GM23338 (cell line): Measurements from ENCODE around the gene TENM4. TPM values are rescaled to one million over a fixed set of nuclear protein-coding genes. Genes with fewer than 3 reads are reported as not detected.
"Not testable (repeated sequence)": the region's sequence is repeated elsewhere in the genome, so short reads cannot be mapped to it uniquely, and the experiment has no call there.

Source experiments
- ATAC-seq: fragments of 200-7000 bp; cut with Tn5 transposase; 3 replicates; pipeline ENCODE4 v1.9.1; 2020
- DNase-seq: peaks from one replicate; pipeline ENCODE4 v3.0.0-alpha.2; 2015; ENCODE audit warnings: low spot score
- H2AFZ ChIP-seq: fragments of 200-600 bp; sonication (generic); 2 replicates; pipeline ENCODE4 v1.8.0; 2016; ENCODE audit warnings: antibody characterized with exemption, mild to moderate bottlenecking, moderate library complexity
- H3F3A ChIP-seq: fragments of 200-600 bp; sonication (generic); replicated peaks from 2 replicates; pipeline ENCODE4 v1.8.0; 2017; ENCODE audit warnings: antibody characterized with exemption, mixed run types, low read depth
- H3K27ac ChIP-seq: fragments of 200-600 bp; sonication (generic); 2 replicates; pipeline ENCODE4 v1.6.1; 2016; ENCODE audit warnings: low read depth
- H3K27me3 ChIP-seq: fragments of 200-600 bp; sonication (generic); 2 replicates; pipeline ENCODE4 v1.8.0; 2016; ENCODE audit warnings: mild to moderate bottlenecking, mixed run types, moderate library complexity; ENCODE audit not compliant: insufficient read depth
- H3K36me3 ChIP-seq: fragments of 200-600 bp; sonication (generic); 2 replicates; pipeline ENCODE4 v1.8.0; 2016; ENCODE audit warnings: mild to moderate bottlenecking; ENCODE audit not compliant: insufficient read depth
- H3K4me1 ChIP-seq: fragments of 200-600 bp; sonication (generic); 2 replicates; pipeline ENCODE4 v1.8.0; 2016; ENCODE audit warnings: mild to moderate bottlenecking, moderate library complexity; ENCODE audit not compliant: insufficient read depth
- H3K4me2 ChIP-seq: fragments of 200-600 bp; sonication (generic); 2 replicates; pipeline ENCODE4 v1.7.1; 2017; ENCODE audit warnings: mixed run types
- H3K4me3 ChIP-seq: fragments of 200-600 bp; sonication (generic); 2 replicates; pipeline ENCODE4 v1.6.1; 2016; ENCODE audit warnings: mixed run types
- H3K79me2 ChIP-seq: fragments of 200-600 bp; sonication (generic); replicated peaks from 2 replicates; pipeline ENCODE4 v1.8.0; 2017; ENCODE audit warnings: mild to moderate bottlenecking; ENCODE audit not compliant: insufficient read depth
- H3K9me2 ChIP-seq: fragments of 200-600 bp; sonication (generic); 2 replicates; pipeline ENCODE4 v1.8.0; 2017; ENCODE audit not compliant: insufficient read depth
- H4K20me1 ChIP-seq: fragments of 200-600 bp; sonication (generic); replicated peaks from 2 replicates; pipeline ENCODE4 v1.8.0; 2017; ENCODE audit warnings: mild to moderate bottlenecking; ENCODE audit not compliant: insufficient read depth
- H3K27ac Mint-ChIP-seq: 2 replicates; pipeline ENCODE4 v1.8.0; 2020; ENCODE audit warnings: inconsistent platforms, mild to moderate bottlenecking, moderate library complexity, mixed read lengths
- H3K27me3 Mint-ChIP-seq: 3 replicates; pipeline ENCODE4 v1.8.0; 2022; ENCODE audit warnings: low read depth, mild to moderate bottlenecking, moderate library complexity, mixed read lengths, inconsistent platforms; ENCODE audit not compliant: insufficient read depth, poor library complexity
- H3K36me3 Mint-ChIP-seq: 3 replicates; pipeline ENCODE4 v1.8.0; 2021; ENCODE audit warnings: low read depth, mild to moderate bottlenecking, inconsistent platforms, moderate library complexity, mixed read lengths
- H3K4me1 Mint-ChIP-seq: 3 replicates; pipeline ENCODE4 v1.8.0; 2020; ENCODE audit warnings: mild to moderate bottlenecking, inconsistent platforms, mixed read lengths
- H3K4me3 Mint-ChIP-seq: 3 replicates; pipeline ENCODE4 v1.8.0; 2021; ENCODE audit warnings: moderate library complexity, mild to moderate bottlenecking, inconsistent platforms, mixed read lengths
- H3K9me3 Mint-ChIP-seq: 3 replicates; pipeline ENCODE4 v1.8.0; 2020; ENCODE audit warnings: moderate library complexity, mild to moderate bottlenecking, inconsistent platforms, mixed read lengths
- POLR2AphosphoS5 ChIP-seq: IDR thresholded peaks from 2 replicates; pipeline ENCODE4 v1.6.1; 2016; ENCODE audit warnings: antibody characterized with exemption, low read depth
- REST ChIP-seq: IDR thresholded peaks from one replicate; pipeline ENCODE4 v1.6.1; 2018; ENCODE audit warnings: antibody characterized with exemption; ENCODE audit not compliant: unreplicated experiment
- STAT1 ChIP-seq: IDR thresholded peaks from one replicate; pipeline ENCODE4 v1.6.1; 2016; ENCODE audit warnings: antibody characterized with exemption; ENCODE audit not compliant: unreplicated experiment
- polyA plus RNA-seq: library from polyadenylated mRNA; unstranded; fragments of >200 nt; fragmentation: Nextera tagmentation; extraction: Ambion mirVana; gene quantifications from 2 replicates; pipeline ENCODE4 v1.2.1, GENCODE V29; 2016
- total RNA-seq: library from RNA; depleted of rRNA; stranded (reverse); fragments of >200 nt; shearing (Covaris generic); gene quantifications from 2 replicates; pipeline ENCODE4 v1.2.3, GENCODE V29; 2014
- TF ChIP-seq, protein P1 (sequence below): fragments of 250-450 bp; sonication (Bioruptor Pico); IDR thresholded peaks from 2 replicates; pipeline ENCODE4 v1.5.0; 2020; ENCODE audit warnings: mild to moderate bottlenecking, moderate library complexity

TENM4 gene
- total and polyA plus RNA-seq, 2 experiments from 2014 or later = 7.3 TPM

GRCh38 chr11:78978831-78979230 lies 462.0 kb downstream of the TENM4 start:
- ATAC-seq (no peak), DNase-seq (no peak)
- peaks cover 10% of the 10 kb centered on the region for H3K4me1 ChIP-seq
- Mint-ChIP-seq H3K4me1 (peaks cover 5% of the 10 kb centered on the region), H3K27me3 (peaks cover 2% of the 10 kb centered on the region), H3K4me3 (no peak overlapping the region), H3K9me3 (no peaks in the 10 kb centered on the region; the same call in 2 of the 3 replicates), H3K27ac (no peak overlapping the region), H3K36me3 (no peaks in the 10 kb centered on the region; the same call in 2 of the 3 replicates)
- no peaks in the 10 kb centered on the region for H3K27me3 ChIP-seq
- no peaks in the 10 kb centered on the region for H3K79me2 ChIP-seq
- H3K4me2 ChIP-seq = no peak overlapping the region
- no peak overlapping the region for H2AFZ ChIP-seq
- no peaks in the 10 kb centered on the region for H3K36me3 ChIP-seq
- H3K4me3 ChIP-seq = no peak overlapping the region
- no peak for TF ChIP-seq POLR2AphosphoS5
- TF ChIP-seq STAT1 = no peak
- H3K27ac ChIP-seq = no peak overlapping the region
- peaks cover 3% of the 10 kb centered on the region; the same call in 1 of the 2 replicates for H4K20me1 ChIP-seq
- H3K9me2 ChIP-seq = no peaks in the 10 kb centered on the region
- H3F3A ChIP-seq = no peaks in the 10 kb centered on the region

DNA sequence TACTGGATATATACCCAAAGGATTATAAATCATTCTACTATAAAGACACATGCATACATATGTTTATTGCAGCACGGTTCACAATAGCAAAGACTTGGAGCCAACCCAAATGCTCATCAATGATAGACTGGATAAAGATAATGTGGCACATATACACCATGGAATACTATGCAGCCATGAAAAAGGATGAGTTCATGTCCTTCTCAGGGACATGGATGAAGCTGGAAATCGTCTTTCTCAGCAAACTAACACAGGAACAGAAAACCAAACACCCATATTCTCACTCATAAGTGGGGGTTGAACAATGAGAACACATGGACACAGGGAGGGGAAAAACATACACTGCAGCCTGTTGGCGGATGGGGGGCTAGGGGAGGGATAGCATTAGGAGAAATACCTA lies 463.0 kb downstream of the TENM4 start:
- not testable (repeated sequence) for H3K4me3 ChIP-seq, H4K20me1 ChIP-seq, H3K4me3 Mint-ChIP-seq, H3K79me2 ChIP-seq, ATAC-seq, H3K36me3 ChIP-seq, H3F3A ChIP-seq, H3K36me3 Mint-ChIP-seq, H3K4me2 ChIP-seq, H3K9me2 ChIP-seq, DNase-seq, H3K27me3 Mint-ChIP-seq, H3K9me3 Mint-ChIP-seq, H3K27ac ChIP-seq, H2AFZ ChIP-seq, H3K27me3 ChIP-seq, H3K27ac Mint-ChIP-seq
- peaks cover 18% of the 10 kb centered on the region for H3K4me1 ChIP-seq
- peaks cover 10% of the 10 kb centered on the region for H3K4me1 Mint-ChIP-seq

GRCh38 chr11:78977009-78977408 lies 463.8 kb downstream of the TENM4 start:
- H3K4me3 Mint-ChIP-seq = no peak overlapping the region

More at GRCh38 chr11:78977009-78977408, 463.8 kb downstream of the TENM4 start:
- DNase-seq (no peak), ATAC-seq (no peak)
- no peak overlapping the region for H2AFZ ChIP-seq
- no peaks in the 10 kb centered on the region for H3K36me3 ChIP-seq
- no peaks in the 10 kb centered on the region; the same call in 2 of the 3 replicates for H3K36me3 Mint-ChIP-seq
- H3K4me3 ChIP-seq = no peak overlapping the region
- TF ChIP-seq, protein P1, sequence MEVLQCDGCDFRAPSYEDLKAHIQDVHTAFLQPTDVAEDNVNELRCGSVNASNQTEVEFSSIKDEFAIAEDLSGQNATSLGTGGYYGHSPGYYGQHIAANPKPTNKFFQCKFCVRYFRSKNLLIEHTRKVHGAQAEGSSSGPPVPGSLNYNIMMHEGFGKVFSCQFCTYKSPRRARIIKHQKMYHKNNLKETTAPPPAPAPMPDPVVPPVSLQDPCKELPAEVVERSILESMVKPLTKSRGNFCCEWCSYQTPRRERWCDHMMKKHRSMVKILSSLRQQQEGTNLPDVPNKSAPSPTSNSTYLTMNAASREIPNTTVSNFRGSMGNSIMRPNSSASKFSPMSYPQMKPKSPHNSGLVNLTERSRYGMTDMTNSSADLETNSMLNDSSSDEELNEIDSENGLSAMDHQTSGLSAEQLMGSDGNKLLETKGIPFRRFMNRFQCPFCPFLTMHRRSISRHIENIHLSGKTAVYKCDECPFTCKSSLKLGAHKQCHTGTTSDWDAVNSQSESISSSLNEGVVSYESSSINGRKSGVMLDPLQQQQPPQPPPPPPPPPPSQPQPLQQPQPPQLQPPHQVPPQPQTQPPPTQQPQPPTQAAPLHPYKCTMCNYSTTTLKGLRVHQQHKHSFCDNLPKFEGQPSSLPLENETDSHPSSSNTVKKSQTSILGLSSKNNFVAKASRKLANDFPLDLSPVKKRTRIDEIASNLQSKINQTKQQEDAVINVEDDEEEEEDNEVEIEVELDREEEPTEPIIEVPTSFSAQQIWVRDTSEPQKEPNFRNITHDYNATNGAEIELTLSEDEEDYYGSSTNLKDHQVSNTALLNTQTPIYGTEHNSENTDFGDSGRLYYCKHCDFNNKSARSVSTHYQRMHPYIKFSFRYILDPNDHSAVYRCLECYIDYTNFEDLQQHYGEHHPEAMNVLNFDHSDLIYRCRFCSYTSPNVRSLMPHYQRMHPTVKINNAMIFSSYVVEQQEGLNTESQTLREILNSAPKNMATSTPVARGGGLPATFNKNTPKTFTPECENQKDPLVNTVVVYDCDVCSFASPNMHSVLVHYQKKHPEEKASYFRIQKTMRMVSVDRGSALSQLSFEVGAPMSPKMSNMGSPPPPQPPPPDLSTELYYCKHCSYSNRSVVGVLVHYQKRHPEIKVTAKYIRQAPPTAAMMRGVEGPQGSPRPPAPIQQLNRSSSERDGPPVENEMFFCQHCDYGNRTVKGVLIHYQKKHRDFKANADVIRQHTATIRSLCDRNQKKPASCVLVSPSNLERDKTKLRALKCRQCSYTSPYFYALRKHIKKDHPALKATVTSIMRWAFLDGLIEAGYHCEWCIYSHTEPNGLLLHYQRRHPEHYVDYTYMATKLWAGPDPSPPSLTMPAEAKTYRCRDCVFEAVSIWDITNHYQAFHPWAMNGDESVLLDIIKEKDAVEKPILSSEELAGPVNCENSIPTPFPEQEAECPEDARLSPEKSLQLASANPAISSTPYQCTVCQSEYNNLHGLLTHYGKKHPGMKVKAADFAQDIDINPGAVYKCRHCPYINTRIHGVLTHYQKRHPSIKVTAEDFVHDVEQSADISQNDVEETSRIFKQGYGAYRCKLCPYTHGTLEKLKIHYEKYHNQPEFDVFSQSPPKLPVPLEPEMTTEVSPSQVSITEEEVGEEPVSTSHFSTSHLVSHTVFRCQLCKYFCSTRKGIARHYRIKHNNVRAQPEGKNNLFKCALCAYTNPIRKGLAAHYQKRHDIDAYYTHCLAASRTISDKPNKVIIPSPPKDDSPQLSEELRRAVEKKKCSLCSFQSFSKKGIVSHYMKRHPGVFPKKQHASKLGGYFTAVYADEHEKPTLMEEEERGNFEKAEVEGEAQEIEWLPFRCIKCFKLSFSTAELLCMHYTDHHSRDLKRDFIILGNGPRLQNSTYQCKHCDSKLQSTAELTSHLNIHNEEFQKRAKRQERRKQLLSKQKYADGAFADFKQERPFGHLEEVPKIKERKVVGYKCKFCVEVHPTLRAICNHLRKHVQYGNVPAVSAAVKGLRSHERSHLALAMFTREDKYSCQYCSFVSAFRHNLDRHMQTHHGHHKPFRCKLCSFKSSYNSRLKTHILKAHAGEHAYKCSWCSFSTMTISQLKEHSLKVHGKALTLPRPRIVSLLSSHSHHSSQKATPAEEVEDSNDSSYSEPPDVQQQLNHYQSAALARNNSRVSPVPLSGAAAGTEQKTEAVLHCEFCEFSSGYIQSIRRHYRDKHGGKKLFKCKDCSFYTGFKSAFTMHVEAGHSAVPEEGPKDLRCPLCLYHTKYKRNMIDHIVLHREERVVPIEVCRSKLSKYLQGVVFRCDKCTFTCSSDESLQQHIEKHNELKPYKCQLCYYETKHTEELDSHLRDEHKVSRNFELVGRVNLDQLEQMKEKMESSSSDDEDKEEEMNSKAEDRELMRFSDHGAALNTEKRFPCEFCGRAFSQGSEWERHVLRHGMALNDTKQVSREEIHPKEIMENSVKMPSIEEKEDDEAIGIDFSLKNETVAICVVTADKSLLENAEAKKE (CRISPR knock-in tag) = no peak
- TF ChIP-seq REST (no peak), POLR2AphosphoS5 (no peak)
- peaks cover 2% of the 10 kb centered on the region for H3K27me3 Mint-ChIP-seq
- peaks cover 3% of the 10 kb centered on the region for H4K20me1 ChIP-seq
- no peaks in the 10 kb centered on the region for H3K9me2 ChIP-seq
- no peak overlapping the region for H3K27ac ChIP-seq
- no peaks in the 10 kb centered on the region for H3K79me2 ChIP-seq
- no peaks in the 10 kb centered on the region; the same call in 2 of the 3 replicates for H3K9me3 Mint-ChIP-seq
- H3K4me1 Mint-ChIP-seq = peaks cover 10% of the 10 kb centered on the region
- no peak overlapping the region for H3K4me2 ChIP-seq
- peaks cover 22% of the 10 kb centered on the region for H3K4me1 ChIP-seq
- no peaks in the 10 kb centered on the region for H3K27me3 ChIP-seq
- no peak overlapping the region for H3K27ac Mint-ChIP-seq
- H3F3A ChIP-seq = no peaks in the 10 kb centered on the region
